NK-92 treated with Interleukin-12 subunit alpha and Interleukin-12 subunit beta, amount 100 ng/mL, for 24 hours (cell line): Measurements from ENCODE around the gene PDE1C.
"Not testable (repeated sequence)": the region's sequence is repeated elsewhere in the genome, so short reads cannot be mapped to it uniquely, and the experiment has no call there.

Experiments used
- DNase-seq: peaks from one replicate; lab custom pipeline; 2025; lab: John Stamatoyannopoulos, UW

PDE1C gene

GRCh38 chr7:32043688-32044087, 26.5 kb downstream of the PDE1C start:
- no peak for DNase-seq

- no peak for DNase-seq
Measured at GRCh38 chr7:32042900-32043299, 27.3 kb downstream of the PDE1C start.

GRCh38 chr7:32039000-32039756, 31.0 kb downstream of the PDE1C start:
- no peak for DNase-seq

DNA sequence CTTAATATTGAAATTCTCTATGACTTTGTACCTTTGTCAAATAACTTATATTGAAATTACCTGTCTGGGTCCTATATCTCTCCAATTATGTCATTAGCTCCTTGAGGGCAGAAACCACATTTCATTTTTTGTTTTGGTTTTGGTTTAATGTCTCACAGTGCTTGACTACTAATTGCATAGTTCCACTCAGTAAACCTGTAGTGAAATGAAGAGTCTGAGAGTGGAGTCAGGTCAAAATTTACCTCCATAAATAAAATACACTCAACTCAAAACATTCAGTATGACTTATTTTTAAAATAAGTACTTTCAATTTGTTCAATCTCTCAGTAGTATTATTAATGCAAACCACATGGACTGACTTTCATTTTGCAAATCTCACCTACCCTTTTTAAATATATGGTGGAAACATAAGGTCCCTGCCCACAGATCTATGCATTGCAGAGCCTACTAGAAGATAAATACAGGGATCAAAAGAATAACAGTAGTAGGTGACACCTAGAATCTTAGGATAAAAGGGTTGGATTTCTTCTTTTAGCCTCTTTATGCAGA, 32.5 kb downstream of the PDE1C start:
- no peak for DNase-seq

GRCh38 chr7:32036557-32036956, 33.6 kb downstream of the PDE1C start:
- no peak for DNase-seq

GRCh38 chr7:32034052-32034451, 36.2 kb downstream of the PDE1C start:
- no peak for DNase-seq

DNA sequence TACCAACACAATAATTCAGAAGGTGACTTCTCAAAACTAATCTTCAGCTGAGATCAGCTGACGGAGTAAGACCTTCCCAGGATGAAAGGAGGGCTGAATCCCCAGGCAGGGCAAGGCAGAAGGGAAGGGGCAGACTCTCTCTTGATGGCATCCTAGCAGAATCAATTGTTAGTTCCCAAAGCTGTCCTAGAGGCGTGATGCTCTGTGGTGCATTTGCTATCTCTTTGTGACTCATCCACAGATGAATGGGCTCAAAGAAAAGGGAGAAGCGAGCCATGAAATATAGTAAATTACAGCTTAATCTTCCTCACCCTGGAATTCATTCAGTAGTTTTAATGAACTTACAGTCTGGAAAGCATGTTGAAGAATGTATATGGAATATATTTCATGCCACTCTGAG, 37.2 kb downstream of the PDE1C start:
- DNase-seq: no peak

- DNase-seq: no peak
Measured at GRCh38 chr7:32032211-32032610, 38.0 kb downstream of the PDE1C start.

- no peak for DNase-seq
Measured at GRCh38 chr7:32030904-32031692, 39.1 kb downstream of the PDE1C start.

DNA sequence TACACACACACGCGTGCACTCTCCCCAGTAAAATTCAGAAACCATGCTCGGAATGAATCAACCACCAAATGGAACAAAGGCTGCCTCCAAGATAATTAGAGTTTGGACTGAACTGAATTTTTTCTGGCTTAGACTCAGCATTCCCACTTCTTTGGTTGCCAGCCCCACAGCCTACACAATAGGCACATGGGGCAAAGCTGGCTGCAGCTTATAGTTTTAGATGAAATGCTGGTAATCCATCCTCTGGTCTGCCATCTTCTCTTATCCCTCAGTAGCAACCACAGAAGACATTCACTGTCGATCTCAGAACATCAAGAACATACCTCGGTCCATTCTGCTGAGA, 44.2 kb downstream of the PDE1C start:
- no peak for DNase-seq

DNA sequence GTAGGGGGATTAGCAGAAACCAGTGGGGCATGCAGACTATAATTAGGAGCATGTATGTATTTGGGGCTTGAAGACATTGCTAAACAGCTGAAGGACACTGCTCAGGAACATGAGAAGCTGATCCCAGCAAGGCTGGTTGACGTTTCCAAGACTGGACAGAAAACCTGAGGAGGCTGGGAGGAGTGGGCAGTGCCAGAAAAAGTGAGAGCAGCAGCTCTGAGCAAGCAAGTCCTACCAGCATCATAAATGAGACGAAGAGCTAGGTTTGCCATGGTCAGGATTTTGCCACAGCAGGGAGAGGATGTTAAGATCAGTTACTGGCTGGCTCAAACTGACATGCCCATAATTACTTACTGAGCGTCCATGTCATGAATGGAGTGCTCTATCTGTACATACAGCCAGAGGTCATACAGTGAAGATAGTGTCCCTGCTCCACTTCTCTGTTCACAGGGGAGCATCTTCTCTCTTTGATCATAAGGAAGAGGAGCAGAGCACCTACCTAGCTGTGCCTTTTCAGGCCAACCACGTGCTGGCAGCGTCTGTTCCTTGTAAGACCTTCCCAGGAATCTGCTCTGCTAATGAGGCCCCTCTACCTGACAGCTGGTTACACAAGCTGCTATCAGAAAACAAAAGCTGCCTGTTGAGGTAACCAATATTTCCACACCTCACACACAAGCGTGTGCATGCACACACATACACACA, 44.7 kb downstream of the PDE1C start:
- no peak for DNase-seq

GRCh38 chr7:32023376-32023775, 46.8 kb downstream of the PDE1C start:
- no peak for DNase-seq

- DNase-seq: no peak
Measured at GRCh38 chr7:32022966-32023365, 47.2 kb downstream of the PDE1C start.

DNA sequence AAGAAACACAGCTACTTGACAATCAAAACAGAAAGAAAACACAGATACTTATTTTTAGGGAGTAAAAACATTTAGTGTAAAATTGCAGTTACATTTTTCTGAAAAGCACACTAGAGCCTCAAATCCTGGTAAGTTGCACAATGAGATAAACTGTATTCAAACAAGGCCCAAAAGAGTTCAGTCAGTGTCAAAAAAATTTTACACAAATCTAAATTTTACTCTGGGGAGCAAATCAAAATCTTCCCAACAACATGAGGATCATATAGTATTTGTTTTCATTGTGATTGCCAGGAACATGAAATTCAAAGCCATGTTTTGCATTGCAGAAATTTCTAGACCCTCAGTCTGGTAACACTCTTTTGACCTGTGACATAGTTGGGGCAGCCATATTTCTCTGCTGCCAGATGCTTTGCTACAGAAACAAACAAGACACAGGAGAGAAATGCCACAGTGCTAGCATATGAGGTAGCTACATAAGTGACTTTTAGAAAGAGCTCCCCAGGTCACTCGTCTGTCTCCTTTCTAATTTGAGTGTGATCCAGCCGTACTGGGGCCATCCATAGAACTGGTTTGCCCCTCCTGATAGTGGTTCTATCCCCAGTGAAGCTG, 49.6 kb downstream of the PDE1C start:
- no peak for DNase-seq

GRCh38 chr7:32018845-32019578, 51.2 kb downstream of the PDE1C start:
- DNase-seq: no peak

- DNase-seq: no peak
Measured at GRCh38 chr7:32015133-32015532, 55.1 kb downstream of the PDE1C start.

- not testable (repeated sequence) for DNase-seq
Measured at GRCh38 chr7:32013471-32013870, 56.7 kb downstream of the PDE1C start.

DNA sequence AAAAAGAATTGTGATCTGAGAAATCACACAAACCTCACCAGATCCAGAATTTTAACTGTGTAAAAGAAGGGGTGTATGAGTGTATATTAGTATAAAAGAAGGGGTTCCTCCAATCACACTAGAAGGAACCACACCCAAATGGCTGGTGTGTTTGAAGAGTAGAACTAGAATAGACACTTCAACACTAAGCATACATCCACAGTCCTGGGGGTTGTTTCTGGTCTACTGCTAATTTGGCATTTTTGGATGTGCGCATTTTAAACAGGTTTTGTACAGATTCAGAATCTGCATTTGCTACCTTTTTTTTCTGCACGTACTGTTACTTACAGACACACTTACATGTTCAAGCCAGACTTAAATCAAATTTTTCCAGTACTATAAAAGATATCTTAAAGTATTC, 64.6 kb downstream of the PDE1C start:
- no peak for DNase-seq

DNA sequence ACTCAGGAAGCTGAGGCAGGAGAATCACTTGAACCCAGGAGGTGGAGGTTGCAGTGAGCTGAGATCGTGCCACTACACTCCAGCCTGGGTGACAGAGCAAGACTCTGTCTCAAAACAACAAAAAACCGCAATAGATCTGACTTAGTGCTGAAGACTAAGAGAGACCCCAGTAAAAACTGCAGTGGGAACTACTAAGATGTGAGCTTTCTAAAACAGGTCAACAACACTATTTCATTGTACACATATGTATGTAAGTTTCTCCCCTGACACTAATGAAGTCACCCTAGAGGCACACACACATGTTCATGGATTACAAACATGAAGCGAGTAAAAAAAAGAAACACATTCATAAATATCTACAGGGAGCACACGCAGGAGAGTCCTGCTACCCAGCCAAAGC, 68.3 kb downstream of the PDE1C start:
- DNase-seq: no peak

DNA sequence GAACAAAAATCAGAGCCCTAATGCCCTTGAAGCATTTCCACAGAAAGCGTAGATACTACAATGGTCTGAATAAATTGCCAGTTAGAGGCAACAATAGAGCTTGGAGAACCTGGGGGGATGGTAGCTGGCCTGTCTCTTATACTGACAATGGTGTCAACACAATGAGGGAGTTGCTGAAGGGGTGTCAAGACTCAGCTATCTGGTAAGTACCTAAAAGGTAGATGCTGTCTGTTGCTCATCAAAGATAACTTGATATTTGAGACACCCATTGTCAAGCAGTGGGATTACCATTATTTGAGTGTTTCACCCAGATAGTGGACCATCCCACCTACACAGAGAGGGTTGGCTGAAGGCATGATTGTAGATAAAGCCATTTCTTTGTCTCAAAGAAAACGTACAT, 72.8 kb downstream of the PDE1C start:
- DNase-seq: no peak

DNA sequence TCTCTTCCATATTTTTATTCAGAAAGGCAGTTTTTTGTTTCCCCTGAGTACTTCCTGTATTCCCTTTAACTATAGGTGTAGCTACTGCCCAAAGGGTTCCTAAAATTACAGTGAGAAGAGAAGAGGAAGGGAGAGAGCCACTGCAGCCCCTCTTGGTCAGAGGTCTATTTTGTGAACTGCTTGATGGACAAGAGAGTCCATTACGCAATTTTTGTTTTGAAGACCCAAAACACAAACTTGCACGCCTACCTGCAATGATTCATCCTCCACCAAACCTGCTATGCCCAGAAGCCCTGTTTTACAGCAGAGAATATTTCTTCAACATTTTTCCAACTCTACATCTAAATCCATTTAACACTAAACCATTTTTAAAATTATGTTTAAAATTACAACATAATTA, 75.1 kb downstream of the PDE1C start:
- no peak for DNase-seq

- DNase-seq: no peak
Measured at GRCh38 chr7:31991846-31992245, 78.4 kb downstream of the PDE1C start.
